DND-41 (cell line): ENCODE measurements around the gene INHBA.

Experiments used
- CTCF ChIP-seq: IDR thresholded peaks from 2 replicates; pipeline ENCODE4 v1.5.1; 2012; ENCODE audit warnings: borderline replicate concordance, low read length, moderate library complexity, mild to moderate bottlenecking; ENCODE audit not compliant: poor library complexity, severe bottlenecking; ENCODE audit errors: extremely low read depth
- EZH2 ChIP-seq: IDR thresholded peaks from 3 replicates; pipeline ENCODE4 v1.6.1; 2012; ENCODE audit warnings: borderline replicate concordance, low read depth, mild to moderate bottlenecking, moderate library complexity, low read length, inconsistent platforms; ENCODE audit not compliant: severe bottlenecking

GRCh38 chr7:41720046-41720445, 17.2 kb upstream of the INHBA start:
- no peak for TF ChIP-seq CTCF
- no peak for TF ChIP-seq EZH2
